HG03460 (cell line): Measurements from ENCODE around the gene PRRT2.
"Not testable (repeated sequence)": the region's sequence is repeated elsewhere in the genome, so short reads cannot be mapped to it uniquely, and the experiment has no call there.

Source experiments
- ATAC-seq: cut with Tn5 transposase; IDR thresholded peaks from one replicate; pipeline ENCODE4 v1.9.1; 2021; ENCODE audit not compliant: unreplicated experiment

PRRT2 gene

GRCh38 chr16:29790949-29791844 lies 20.8 kb upstream of the PRRT2 start:
- ATAC-seq = peak; percentile 24

GRCh38 chr16:29791845-29792807 lies 19.9 kb upstream of the PRRT2 start:
- ATAC-seq = no peak

GRCh38 chr16:29793153-29793552 lies 18.8 kb upstream of the PRRT2 start:
- ATAC-seq = not testable (repeated sequence)

GRCh38 chr16:29794231-29794710 lies 17.7 kb upstream of the PRRT2 start:
- ATAC-seq = no peak

GRCh38 chr16:29802416-29802935 lies 9.5 kb upstream of the PRRT2 start:
- no peak for ATAC-seq

GRCh38 chr16:29804020-29804419 lies 8.0 kb upstream of the PRRT2 start:
- ATAC-seq = no peak

- ATAC-seq = no peak
Measured at GRCh38 chr16:29804455-29805231, 7.3 kb upstream of the PRRT2 start.

- peak; percentile 47 for ATAC-seq
Measured at GRCh38 chr16:29805232-29806098, 6.5 kb upstream of the PRRT2 start.

GRCh38 chr16:29806099-29806579 lies 5.9 kb upstream of the PRRT2 start, which contains the start of gene MAZ:
TSS of gene MAZ (plus strand) at chr16:29806529. CDS start at chr16:29806702, 173 bp downstream.
- ATAC-seq = no peak

GRCh38 chr16:29806641-29807425 lies 5.2 kb upstream of the PRRT2 start:
- ATAC-seq = no peak

GRCh38 chr16:29807426-29808218 lies 4.4 kb upstream of the PRRT2 start:
- peak; percentile 29 for ATAC-seq

GRCh38 chr16:29808219-29808900 lies 3.6 kb upstream of the PRRT2 start:
- ATAC-seq = no peak

GRCh38 chr16:29809031-29809747 lies 2.8 kb upstream of the PRRT2 start:
- no peak for ATAC-seq

- no peak for ATAC-seq
Measured at GRCh38 chr16:29809850-29810698, 1.9 kb upstream of the PRRT2 start.

GRCh38 chr16:29810699-29811169 lies 1.3 kb upstream of the PRRT2 start:
- ATAC-seq = no peak
